ENCODE results near the gene ERFL.

ERFL gene

DNA sequence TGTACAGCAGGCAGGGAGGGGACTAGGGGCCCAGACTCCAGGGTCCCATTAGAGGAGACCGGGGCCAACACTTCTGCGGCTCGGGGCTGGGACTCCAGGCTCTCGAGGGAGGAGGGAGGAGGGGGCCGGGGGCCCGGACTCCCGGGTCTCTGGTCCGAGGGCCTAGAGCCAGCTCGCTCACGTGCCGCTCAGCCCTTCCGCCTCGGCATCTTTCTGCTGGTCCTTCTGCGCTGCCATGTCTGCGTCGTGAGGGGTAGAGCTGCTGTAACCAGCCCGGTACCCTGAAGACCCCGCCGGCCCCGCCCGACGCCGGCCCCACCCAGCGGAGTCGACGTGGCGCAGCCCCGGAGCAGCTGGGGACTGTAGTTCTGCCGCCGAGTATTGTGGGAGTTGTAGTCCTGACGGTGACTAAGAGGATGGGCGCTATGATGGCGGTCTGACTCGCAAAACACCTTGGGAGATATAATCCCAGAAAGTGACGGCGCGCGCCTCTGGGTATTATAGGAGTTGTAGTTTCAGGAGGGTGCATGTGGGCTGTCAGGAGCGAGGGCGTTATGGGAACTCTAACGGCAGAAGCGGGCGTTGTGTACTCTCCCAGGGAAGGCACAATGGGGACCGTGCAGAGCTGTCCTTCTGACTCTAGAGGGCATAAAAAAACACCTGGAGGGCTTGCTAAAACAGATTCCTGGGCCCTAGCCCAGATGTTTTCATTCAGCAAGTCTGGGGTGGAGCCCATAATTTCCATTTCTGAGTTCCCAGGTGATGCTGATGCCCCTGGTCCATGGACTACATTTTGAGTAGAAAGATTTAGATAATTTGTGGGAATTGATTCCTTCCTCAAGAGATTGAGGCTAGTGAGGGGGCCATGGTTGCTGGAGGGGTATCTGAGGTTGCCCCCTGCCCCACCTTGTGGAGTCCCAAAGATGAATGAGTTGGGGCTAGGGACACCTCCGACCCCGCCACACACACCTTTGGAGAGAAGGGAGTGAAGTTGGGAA lies 31.1 kb upstream of the ERFL start, which contains the start of gene RABAC1:
Gene RABAC1, minus strand, starts transcription at position 266 of the 998 bp plus-strand sequence. Its CDS starts 29 bp downstream, at position 237.
- Histone ChIP-seq H3K4me3 (replicated peaks; ENCODE audit: insufficient read depth, low read length) (peak within 1 kb of the TSS; percentile 93), H3K27ac (replicated peaks) (peak within 1 kb of the TSS; percentile 25), H3K27me3 (ENCODE audit: insufficient read depth, poor library complexity, severe bottlenecking) (no peaks in the 10 kb centered on the region)
- TF ChIP-seq, protein P1, sequence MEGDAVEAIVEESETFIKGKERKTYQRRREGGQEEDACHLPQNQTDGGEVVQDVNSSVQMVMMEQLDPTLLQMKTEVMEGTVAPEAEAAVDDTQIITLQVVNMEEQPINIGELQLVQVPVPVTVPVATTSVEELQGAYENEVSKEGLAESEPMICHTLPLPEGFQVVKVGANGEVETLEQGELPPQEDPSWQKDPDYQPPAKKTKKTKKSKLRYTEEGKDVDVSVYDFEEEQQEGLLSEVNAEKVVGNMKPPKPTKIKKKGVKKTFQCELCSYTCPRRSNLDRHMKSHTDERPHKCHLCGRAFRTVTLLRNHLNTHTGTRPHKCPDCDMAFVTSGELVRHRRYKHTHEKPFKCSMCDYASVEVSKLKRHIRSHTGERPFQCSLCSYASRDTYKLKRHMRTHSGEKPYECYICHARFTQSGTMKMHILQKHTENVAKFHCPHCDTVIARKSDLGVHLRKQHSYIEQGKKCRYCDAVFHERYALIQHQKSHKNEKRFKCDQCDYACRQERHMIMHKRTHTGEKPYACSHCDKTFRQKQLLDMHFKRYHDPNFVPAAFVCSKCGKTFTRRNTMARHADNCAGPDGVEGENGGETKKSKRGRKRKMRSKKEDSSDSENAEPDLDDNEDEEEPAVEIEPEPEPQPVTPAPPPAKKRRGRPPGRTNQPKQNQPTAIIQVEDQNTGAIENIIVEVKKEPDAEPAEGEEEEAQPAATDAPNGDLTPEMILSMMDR (IDR thresholded peaks at IDR 0.05; ENCODE audit: insufficient read depth, low read length) = peak; percentile 8
- no peak for TF ChIP-seq GABPA (IDR thresholded peaks at IDR 0.05; ENCODE audit: low read depth)
- peak; percentile 82 to 90 for DNase-seq (ENCODE audit: low read depth in 1 of 2, low spot score in 1 of 2)

DNA sequence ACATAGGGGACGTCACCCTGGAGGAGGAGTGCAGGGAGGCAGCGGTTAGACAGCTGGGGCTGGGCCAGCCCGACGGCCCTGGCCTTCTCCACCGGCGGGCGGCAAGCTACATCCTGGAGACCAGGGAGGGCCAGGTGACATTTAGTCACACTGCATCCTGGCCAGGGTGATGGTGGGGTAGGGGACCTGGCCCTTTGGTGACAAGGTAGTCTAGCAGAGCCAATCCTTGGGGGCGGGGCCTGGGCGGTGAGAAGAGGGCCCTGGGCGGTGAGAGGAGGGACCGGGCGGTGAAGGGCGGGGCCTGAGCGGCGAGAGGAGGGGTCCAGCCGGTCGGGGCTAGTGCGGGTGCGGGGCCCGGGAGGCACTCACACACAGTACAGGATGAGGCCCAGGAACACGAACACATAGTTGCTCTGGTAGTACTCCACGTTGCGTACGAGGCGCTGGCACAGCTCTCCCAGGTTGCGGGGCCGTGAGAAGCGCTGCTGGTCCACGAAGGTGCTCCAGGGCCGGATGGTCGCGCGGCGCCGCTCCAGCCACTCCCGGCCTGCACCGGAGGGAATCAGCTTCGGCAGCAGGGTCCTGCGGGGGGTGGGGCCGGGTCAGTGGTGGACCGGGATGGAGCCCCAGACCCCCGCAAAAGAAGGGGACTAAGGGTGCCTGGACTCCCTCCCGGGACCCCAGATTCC lies 30.3 kb upstream of the ERFL start:
- DNase-seq (ENCODE audit: low read depth in 1 of 2, low spot score in 1 of 2) = peak in 1 of 2 experiments; percentile 72
- Histone ChIP-seq H3K4me3 (replicated peaks; ENCODE audit: insufficient read depth, low read length) (peak overlapping the region; percentile 93), H3K27ac (replicated peaks) (peak overlapping the region; percentile 25), H3K27me3 (ENCODE audit: insufficient read depth, poor library complexity, severe bottlenecking) (no peaks in the 10 kb centered on the region)
- TF ChIP-seq SPI1 (IDR thresholded peaks at IDR 0.05; ENCODE audit: borderline replicate concordance, low read depth) (no peak), GABPA (IDR thresholded peaks at IDR 0.05; ENCODE audit: low read depth) (no peak)
- TF ChIP-seq, protein P1 (IDR thresholded peaks at IDR 0.05; ENCODE audit: insufficient read depth, low read length) = no peak

DNA sequence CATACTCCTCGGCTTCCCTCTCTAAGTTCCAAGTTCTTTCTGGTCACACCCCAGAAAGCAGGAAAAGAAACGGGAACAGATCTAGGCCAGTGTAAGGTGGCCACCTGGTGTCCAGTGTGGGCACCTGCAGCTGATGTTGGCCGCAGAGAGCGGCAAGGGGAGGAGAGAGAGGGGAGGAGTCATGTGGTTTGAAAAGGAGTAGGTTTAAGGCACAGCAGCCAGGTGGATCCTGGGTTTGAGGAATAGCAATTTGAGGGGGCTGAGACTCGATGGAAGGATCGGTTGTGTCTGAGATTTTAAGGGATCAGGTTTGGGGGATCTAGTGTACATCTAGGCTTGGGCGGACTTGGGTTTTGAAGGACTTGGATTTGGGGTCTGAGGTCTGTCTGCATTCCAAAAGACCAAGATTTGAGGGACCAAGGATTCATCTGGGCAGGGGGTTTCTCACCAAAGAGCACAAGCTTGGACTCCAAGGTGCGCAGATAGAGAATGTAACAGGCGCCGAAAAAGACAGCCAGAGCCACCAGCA lies 29.7 kb upstream of the ERFL start:
- Histone ChIP-seq H3K4me3 (replicated peaks; ENCODE audit: insufficient read depth, low read length) (no peak overlapping the region; the same call in 1 of the 2 replicates), H3K27ac (replicated peaks) (no peak overlapping the region), H3K27me3 (ENCODE audit: insufficient read depth, poor library complexity, severe bottlenecking) (no peaks in the 10 kb centered on the region)
- TF ChIP-seq, protein P1 (IDR thresholded peaks at IDR 0.05; ENCODE audit: insufficient read depth, low read length) = peak; percentile 71
- TF ChIP-seq SPI1 (IDR thresholded peaks at IDR 0.05; ENCODE audit: borderline replicate concordance, low read depth) = peak; percentile 59; the same call in 1 of the 2 replicates
- TF ChIP-seq, protein P2, sequence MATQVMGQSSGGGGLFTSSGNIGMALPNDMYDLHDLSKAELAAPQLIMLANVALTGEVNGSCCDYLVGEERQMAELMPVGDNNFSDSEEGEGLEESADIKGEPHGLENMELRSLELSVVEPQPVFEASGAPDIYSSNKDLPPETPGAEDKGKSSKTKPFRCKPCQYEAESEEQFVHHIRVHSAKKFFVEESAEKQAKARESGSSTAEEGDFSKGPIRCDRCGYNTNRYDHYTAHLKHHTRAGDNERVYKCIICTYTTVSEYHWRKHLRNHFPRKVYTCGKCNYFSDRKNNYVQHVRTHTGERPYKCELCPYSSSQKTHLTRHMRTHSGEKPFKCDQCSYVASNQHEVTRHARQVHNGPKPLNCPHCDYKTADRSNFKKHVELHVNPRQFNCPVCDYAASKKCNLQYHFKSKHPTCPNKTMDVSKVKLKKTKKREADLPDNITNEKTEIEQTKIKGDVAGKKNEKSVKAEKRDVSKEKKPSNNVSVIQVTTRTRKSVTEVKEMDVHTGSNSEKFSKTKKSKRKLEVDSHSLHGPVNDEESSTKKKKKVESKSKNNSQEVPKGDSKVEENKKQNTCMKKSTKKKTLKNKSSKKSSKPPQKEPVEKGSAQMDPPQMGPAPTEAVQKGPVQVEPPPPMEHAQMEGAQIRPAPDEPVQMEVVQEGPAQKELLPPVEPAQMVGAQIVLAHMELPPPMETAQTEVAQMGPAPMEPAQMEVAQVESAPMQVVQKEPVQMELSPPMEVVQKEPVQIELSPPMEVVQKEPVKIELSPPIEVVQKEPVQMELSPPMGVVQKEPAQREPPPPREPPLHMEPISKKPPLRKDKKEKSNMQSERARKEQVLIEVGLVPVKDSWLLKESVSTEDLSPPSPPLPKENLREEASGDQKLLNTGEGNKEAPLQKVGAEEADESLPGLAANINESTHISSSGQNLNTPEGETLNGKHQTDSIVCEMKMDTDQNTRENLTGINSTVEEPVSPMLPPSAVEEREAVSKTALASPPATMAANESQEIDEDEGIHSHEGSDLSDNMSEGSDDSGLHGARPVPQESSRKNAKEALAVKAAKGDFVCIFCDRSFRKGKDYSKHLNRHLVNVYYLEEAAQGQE (IDR thresholded peaks at IDR 0.05; ENCODE audit: insufficient replicate concordance, low read depth) = no peak
- TF ChIP-seq POLR2AphosphoS5 (IDR thresholded peaks at IDR 0.05; ENCODE audit: low read depth) = no peak
- peak; percentile 66 to 80 for DNase-seq (ENCODE audit: low read depth in 1 of 2, low spot score in 1 of 2)

DNA sequence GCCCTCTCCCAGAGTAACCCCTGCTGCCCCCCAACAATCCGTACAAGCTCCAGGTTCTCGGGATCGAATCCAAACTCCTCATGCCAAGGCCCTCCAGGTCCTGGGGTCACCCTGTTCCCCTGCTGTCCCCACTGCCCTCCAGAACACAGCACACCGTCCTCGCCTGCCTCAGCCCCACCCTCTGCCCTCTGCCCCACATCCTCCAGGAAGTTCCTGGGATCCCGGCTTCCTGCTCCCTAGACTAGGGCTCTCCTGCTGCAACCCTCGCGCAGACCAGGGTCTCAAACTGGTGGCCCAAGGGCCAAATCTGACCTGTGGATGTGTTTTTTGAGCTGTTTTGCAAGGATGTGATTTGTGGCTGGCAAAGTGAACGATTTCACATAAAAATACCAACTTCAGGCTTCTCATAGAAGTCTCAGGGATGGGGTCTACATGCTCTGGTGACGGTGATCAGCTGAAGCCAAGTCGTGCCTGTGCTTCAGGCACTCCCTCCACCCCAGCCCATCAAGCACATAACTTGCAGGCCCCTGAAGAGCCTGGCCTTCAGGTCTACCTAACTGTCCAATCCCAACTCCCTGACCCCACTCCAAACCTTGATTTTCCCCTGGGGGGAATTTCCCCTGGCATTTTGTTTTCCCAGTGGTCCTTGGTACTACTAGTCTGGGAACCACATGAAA lies 29.1 kb upstream of the ERFL start:
- H3K27me3 ChIP-seq (ENCODE audit: insufficient read depth, poor library complexity, severe bottlenecking) = no peaks in the 10 kb centered on the region
- H3K4me3 ChIP-seq (replicated peaks; ENCODE audit: insufficient read depth, low read length) = no peak overlapping the region
- DNase-seq (ENCODE audit: low read depth in 1 of 2, low spot score in 1 of 2) = no peak
- TF ChIP-seq POLR2AphosphoS5 (IDR thresholded peaks at IDR 0.05; ENCODE audit: low read depth) = no peak
- TF ChIP-seq SPI1 (IDR thresholded peaks at IDR 0.05; ENCODE audit: borderline replicate concordance, low read depth) = no peak
- TF ChIP-seq GABPA (IDR thresholded peaks at IDR 0.05; ENCODE audit: low read depth) = no peak
- TF ChIP-seq, protein P1 (IDR thresholded peaks at IDR 0.05; ENCODE audit: insufficient read depth, low read length) = no peak
- TF ChIP-seq, protein P2 (IDR thresholded peaks at IDR 0.05; ENCODE audit: insufficient replicate concordance, low read depth) = no peak
- no peak overlapping the region for H3K27ac ChIP-seq (replicated peaks)
